Fibroblast of the aortic adventitia (primary cell): ENCODE data around the gene KPNA2. TPM values are rescaled to one million over a fixed set of nuclear protein-coding genes. Genes with fewer than 3 reads are reported as not detected.
A peak's percentile ranks its signal among the peaks of the same experiment; 100 is the strongest.

Experiments used
- DNase-seq: peaks from one replicate; pipeline ENCODE4 v3.0.0-alpha.2; 2010; ENCODE audit warnings: low read depth
- H3K4me3 ChIP-seq: 2 replicates; pipeline ENCODE4 v1.5.1; 2011; ENCODE audit warnings: low read depth, mild to moderate bottlenecking, control low read depth, low read length, moderate library complexity
- total RNA-seq: library from RNA; depleted of rRNA; stranded (reverse); fragments of >200 nt; gene quantifications from 2 replicates; pipeline ENCODE4 v1.2.3, GENCODE V29; 2012; ENCODE audit warnings: low replicate concordance
- TF ChIP-seq, protein P1 (sequence below): IDR thresholded peaks from 2 replicates; pipeline ENCODE4 v1.5.1; 2011; ENCODE audit warnings: mild to moderate bottlenecking, low read length, control low read depth, inconsistent platforms; ENCODE audit not compliant: insufficient read depth

Gene KPNA2
- total RNA-seq: 83.9 and 134 TPM in 2 replicates

DNA sequence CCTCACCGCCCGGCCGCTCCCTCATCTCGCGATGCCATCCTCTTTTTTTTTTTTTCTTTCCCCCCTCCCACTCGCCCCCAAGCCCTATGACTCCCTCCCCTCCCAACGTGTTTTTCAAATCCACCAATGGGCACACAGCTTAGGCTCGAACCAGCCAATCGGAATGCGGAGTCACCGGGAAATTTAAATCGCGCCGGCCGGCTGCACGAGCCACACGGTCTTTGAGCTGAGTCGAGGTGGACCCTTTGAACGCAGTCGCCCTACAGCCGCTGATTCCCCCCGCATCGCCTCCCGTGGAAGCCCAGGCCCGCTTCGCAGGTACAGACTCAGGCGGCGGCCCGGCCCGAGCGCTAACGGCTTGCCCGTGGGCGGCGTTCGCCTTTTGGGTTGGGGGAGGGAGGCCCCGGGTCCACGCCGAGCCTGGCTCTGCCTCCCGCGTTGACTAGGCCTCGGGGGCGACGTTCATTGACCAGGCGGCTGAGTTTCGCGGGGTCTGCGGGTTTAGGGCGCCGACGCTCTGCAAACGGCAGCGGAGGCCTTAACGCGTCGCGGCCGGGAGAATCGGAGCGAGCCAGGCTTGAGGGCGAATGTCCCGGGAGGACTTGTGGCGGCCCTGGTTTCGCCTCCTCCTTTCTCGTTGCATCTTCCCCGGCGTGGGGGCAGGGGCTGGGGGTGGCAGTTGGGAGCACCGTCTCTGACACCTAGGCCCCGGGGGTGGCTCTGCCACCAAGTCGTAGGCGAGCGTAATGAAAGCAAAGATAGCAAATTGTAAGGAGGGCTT is at the start of gene KPNA2:
Gene KPNA2 (plus strand): TSS at position 213 of the 781 bp plus-strand sequence. CDS start 1,398 bp downstream, outside the sequence.
- peak within 1 kb of the TSS; percentile 90 for H3K4me3 ChIP-seq
- DNase-seq: peak; percentile 99
- TF ChIP-seq, protein P1, sequence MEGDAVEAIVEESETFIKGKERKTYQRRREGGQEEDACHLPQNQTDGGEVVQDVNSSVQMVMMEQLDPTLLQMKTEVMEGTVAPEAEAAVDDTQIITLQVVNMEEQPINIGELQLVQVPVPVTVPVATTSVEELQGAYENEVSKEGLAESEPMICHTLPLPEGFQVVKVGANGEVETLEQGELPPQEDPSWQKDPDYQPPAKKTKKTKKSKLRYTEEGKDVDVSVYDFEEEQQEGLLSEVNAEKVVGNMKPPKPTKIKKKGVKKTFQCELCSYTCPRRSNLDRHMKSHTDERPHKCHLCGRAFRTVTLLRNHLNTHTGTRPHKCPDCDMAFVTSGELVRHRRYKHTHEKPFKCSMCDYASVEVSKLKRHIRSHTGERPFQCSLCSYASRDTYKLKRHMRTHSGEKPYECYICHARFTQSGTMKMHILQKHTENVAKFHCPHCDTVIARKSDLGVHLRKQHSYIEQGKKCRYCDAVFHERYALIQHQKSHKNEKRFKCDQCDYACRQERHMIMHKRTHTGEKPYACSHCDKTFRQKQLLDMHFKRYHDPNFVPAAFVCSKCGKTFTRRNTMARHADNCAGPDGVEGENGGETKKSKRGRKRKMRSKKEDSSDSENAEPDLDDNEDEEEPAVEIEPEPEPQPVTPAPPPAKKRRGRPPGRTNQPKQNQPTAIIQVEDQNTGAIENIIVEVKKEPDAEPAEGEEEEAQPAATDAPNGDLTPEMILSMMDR: no peak

DNA sequence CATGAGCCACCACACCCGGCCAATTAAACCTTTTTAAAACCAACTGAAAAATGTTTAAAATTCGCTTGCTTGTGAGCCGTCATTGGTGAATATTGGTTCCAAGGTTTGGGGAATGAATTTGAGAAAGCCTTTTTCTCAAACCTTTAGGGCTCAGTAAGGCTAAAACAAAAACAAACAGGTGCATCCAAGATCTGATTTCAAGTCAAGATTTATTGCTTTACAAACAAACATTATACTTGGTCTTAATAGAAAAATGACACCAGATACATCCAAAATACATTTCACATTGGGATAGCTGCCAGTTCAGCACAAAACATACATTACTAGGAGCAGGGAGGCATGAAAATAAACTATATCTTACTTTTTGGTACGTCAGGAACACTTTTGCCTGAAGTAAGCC is 44.6 kb upstream of the KPNA2 start:
- H3K4me3 ChIP-seq: no peak overlapping the region
- DNase-seq: no peak
- TF ChIP-seq, protein P1: no peak

DNA sequence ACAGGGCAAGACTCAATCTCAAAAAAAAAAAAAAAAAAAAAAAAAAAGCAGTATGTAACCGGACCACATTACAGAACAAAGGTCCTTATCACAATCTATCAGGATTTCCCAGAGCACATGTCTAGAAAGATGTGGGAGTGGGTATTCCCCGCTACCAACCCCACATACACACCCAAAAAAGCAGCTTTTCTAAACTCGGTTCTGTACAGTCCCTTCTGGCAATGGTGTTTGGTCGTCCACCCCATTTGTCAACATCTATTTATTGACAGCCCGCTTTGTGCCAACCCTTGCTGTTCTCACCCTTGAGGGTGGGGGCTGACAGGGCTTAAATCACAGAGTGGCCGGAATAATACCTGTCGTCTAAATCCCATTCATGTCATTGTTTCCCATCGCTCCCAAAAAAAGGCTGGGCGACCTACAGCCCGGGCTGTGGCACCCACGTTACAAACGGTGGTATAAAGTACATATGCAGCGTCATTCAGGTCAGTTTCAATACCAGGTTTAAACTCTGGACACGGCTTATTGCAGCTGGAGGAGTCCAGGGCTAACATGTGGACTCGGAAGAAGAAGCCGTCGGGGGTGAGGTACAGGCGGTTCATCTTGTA is 42.9 kb upstream of the KPNA2 start:
- peak; percentile 4 for DNase-seq
- H3K4me3 ChIP-seq: peak overlapping the region; percentile 78
- TF ChIP-seq, protein P1: no peak

DNA sequence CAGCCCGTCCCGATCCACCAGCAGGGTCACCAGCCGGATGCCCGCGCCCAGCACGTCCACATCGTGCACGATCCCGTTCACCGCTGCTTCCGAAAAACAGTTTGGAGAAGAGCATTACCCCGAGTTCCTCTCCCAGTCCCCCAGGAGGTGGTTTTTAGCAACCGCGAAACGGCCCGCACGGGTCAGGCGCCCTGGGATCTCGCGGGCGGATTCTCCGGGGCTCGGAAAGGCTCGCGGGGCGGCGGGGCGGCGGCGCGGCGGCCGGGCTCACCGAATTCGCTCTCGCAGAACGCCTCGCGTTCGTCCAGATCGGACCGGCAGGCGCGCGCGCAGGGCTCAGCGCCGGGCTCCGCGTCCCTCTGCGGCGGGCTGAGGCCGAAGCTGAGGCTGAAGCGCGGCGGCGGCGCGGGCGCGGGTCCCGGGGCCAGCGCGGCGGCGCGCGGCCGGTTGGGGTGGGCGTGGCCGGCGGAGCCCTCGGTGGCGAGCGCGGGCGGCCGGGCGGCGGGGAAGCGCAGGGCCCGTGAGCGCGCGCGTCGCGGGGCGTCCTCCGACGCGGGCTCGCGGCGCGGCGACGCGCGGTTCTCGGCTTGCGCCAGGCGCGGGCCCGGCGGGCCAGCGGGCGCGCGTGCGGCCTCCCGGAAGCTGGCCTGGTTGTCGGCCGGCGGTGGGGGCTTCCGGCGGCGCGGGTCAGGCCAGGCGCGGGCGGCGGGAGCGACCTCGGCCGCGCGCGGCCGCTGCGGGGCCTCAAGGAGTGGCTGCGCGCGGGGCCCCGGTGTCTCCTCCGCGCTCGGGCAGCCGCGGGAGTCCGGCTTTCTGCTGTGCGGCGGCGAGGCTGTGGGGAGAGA is 42.2 kb upstream of the KPNA2 start:
- TF ChIP-seq, protein P1: no peak
- peak overlapping the region; percentile 78 for H3K4me3 ChIP-seq
- peak; percentile 74 for DNase-seq

DNA sequence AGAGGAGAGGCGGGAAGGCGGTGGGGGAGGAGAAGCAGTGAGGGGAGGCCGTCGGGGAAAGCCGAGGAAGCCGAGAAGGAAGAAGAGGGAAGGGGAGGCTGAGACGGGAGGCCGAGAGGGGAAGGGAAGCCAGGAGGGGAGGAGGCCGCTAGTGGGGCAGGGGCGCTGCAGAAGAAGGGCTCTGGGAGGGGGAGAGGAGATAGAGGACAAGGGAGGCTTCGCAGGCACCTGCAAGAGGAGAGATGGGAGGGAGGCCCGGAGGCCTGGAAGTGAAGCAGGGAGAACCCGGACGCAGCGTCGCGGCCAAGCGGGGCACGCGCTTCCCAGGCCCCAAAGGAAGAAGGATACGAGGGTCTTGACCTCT is 41.6 kb upstream of the KPNA2 start:
- H3K4me3 ChIP-seq: peak overlapping the region; percentile 71
- DNase-seq: peak; percentile 18
- TF ChIP-seq, protein P1: no peak

DNA sequence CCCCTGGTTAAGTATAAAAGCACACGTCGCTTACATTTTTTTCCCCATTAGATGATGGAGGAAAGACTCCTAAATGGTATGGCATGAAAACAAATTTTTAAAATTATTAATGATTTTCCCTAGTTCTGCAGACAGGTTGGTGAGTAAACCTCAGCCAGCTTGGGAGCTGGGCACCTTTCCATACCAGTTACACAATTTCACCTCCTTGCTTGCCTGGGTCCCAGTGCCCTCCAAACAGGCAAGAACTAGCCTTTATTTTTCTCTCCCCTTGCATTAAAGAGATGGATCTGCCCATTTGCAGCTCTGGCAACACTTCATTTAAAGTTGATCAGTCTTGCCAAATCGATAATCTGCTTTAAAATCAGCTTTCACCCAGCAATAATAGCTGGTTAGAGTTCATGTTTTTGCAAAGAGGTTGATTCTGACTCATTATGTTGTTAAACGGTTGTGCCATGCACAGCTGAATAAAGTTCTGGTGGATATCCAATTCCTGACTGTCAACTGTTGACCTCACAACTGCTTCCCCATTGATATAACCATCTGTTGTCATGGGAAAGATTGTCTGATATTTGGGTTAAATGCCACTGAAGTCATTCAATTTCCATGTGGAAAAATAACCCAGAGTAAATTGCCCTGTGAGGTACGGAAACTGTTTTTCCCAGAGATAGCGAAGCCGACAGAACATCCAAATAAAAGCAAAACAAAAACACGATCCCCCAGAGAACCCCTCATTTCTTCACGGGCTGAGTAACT is 40.5 kb upstream of the KPNA2 start:
- DNase-seq: peak; percentile 82
- TF ChIP-seq, protein P1: no peak
- peak overlapping the region; percentile 71 for H3K4me3 ChIP-seq
